WI38 (cell line): Measurements from ENCODE around the gene VWC2L.

Source experiments
- H3K4me3 ChIP-seq: 2 replicates; pipeline ENCODE4 v1.5.1; 2011; ENCODE audit warnings: low read depth, mild to moderate bottlenecking, control low read depth, low read length
- CTCF ChIP-seq: IDR thresholded peaks from 2 replicates; pipeline ENCODE4 v1.5.1; 2012; ENCODE audit warnings: low read depth, mild to moderate bottlenecking, control low read depth, low read length

The VWC2L gene

GRCh38 chr2:214575465-214575864, 164.6 kb downstream of the VWC2L start:
- no peak overlapping the region for H3K4me3 ChIP-seq
- no peak for TF ChIP-seq CTCF

- no peak for TF ChIP-seq CTCF
- H3K4me3 ChIP-seq: no peak overlapping the region
Measured at GRCh38 chr2:214577769-214578168, 166.9 kb downstream of the VWC2L start.

GRCh38 chr2:214578442-214578841, 167.6 kb downstream of the VWC2L start:
- no peak for TF ChIP-seq CTCF
- no peak overlapping the region for H3K4me3 ChIP-seq

GRCh38 chr2:214579035-214579434, 168.2 kb downstream of the VWC2L start:
- H3K4me3 ChIP-seq: no peak overlapping the region
- TF ChIP-seq CTCF: no peak

- 0 out of 2 replicates have a peak, but pooled peaks have one; percentile 19 for TF ChIP-seq CTCF
- no peak overlapping the region for H3K4me3 ChIP-seq
Measured at GRCh38 chr2:214587442-214587841, 176.6 kb downstream of the VWC2L start.

GRCh38 chr2:214591366-214591765, 180.5 kb downstream of the VWC2L start:
- TF ChIP-seq CTCF: peak; percentile 6; the same call in 1 of the 2 replicates
- H3K4me3 ChIP-seq: no peak overlapping the region

- H3K4me3 ChIP-seq: no peak overlapping the region
- no peak for TF ChIP-seq CTCF
Measured at GRCh38 chr2:214592011-214592410, 181.2 kb downstream of the VWC2L start.
